Gastroesophageal sphincter (tissue), 3 donors: ENCODE measurements around the gene MYO7A.

ENCODE experiments used
- POLR2AphosphoS5 ChIP-seq: sonication (generic); formaldehyde crosslinking; IDR thresholded peaks from one replicate; pipeline ENCODE4 v1.6.1; 2017; ENCODE audit warnings: antibody characterized with exemption
- TF ChIP-seq, protein P1 (sequence below), 4 experiments: fragments of 200-600 bp in 2 of 4; fragments of 450-650 bp in 2 of 4; sonication (generic) in 1 of 4; IDR thresholded peaks; one replicate each; pipeline ENCODE4 v1.5.1; 2017 to 2019; ENCODE audit warnings: antibody characterized with exemption in 4 of 4, mild to moderate bottlenecking in 2 of 4, moderate library complexity in 2 of 4

DNA sequence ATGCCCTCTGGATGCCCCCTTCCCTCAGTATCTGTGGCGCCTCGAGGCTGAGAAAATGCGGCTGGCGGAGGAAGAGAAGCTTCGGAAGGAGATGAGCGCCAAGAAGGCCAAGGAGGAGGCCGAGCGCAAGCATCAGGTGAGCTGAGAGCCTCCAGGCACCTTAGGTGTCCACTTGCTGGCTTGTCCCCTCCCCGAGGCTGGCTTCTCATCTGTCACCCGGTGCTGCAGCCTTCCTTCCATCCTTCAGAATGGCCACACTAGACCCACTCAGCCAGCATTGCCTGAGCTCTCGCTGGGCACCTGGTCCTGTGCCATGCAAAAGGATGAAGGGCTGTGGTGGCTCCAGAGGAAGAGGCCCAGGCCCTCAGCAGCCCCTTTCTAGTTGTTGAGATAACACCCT, 52.3 kb downstream of the MYO7A start:
- TF ChIP-seq, protein P1, sequence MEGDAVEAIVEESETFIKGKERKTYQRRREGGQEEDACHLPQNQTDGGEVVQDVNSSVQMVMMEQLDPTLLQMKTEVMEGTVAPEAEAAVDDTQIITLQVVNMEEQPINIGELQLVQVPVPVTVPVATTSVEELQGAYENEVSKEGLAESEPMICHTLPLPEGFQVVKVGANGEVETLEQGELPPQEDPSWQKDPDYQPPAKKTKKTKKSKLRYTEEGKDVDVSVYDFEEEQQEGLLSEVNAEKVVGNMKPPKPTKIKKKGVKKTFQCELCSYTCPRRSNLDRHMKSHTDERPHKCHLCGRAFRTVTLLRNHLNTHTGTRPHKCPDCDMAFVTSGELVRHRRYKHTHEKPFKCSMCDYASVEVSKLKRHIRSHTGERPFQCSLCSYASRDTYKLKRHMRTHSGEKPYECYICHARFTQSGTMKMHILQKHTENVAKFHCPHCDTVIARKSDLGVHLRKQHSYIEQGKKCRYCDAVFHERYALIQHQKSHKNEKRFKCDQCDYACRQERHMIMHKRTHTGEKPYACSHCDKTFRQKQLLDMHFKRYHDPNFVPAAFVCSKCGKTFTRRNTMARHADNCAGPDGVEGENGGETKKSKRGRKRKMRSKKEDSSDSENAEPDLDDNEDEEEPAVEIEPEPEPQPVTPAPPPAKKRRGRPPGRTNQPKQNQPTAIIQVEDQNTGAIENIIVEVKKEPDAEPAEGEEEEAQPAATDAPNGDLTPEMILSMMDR (IDR thresholded peaks at IDR 0.05): no peak
- TF ChIP-seq POLR2AphosphoS5: no peak
